Mucosa of descending colon (tissue), 3 donors: Measurements from ENCODE around the gene ANO9. TPM values are rescaled to one million over a fixed set of nuclear protein-coding genes. Genes with fewer than 3 reads are reported as not detected.
A peak's percentile ranks its signal among the peaks of the same experiment; 100 is the strongest.
"Not testable (repeated sequence)": the region's sequence is repeated elsewhere in the genome, so short reads cannot be mapped to it uniquely, and the experiment has no call there.

Experiments used
- ATAC-seq: fragments of 200-7000 bp; cut with Tn5 transposase; one replicate; pipeline ENCODE4 v1.9.1; 2020; ENCODE audit warnings: mild to moderate bottlenecking, moderate library complexity
- DNase-seq, 3 donors: peaks; one replicate each; pipeline ENCODE4 v3.0.0-alpha.2; 2020
- H3K36me3 ChIP-seq: fragments of 200-600 bp; one replicate; pipeline ENCODE4 v1.8.0; 2021; ENCODE audit warnings: low read depth, mild to moderate bottlenecking
- H3K4me1 ChIP-seq: fragments of 200-600 bp; one replicate; pipeline ENCODE4 v1.8.0; 2021; ENCODE audit warnings: low read depth, mild to moderate bottlenecking
- H3K4me3 ChIP-seq: fragments of 200-600 bp; one replicate; pipeline ENCODE4 v1.8.0; 2021; ENCODE audit warnings: mild to moderate bottlenecking
- H3K9me3 ChIP-seq: fragments of 200-600 bp; one replicate; pipeline ENCODE4 v1.8.0; 2021; ENCODE audit warnings: mild to moderate bottlenecking
- CTCF ChIP-seq: fragments of 200-600 bp; IDR thresholded peaks from one replicate; pipeline ENCODE4 v1.8.0; 2022; ENCODE audit warnings: antibody characterized with exemption, mild to moderate bottlenecking
- intact Hi-C, 2 donors: fragments of 100-400 bp; cut with DNase I in 1 of 2; cut with micrococcal nuclease in 1 of 2; formaldehyde crosslinking; loops; one replicate each; pipeline versions ENCODE4 v1.11.0 to v1.11.1; 2022; cut with DNase I, micrococcal nuclease
- total RNA-seq, 3 donors: library from RNA; stranded (reverse); fragmentation: NEBNext Ultra II Directional in 2 of 3; extraction: Animal tissue kit (Norgen Biotek cat#: 25700) in 2 of 3; gene quantifications; one replicate each; pipeline versions ENCODE4 v1.2.1 to v1.2.4, GENCODE V29; 2021 to 2023
- donor health status: DM: no; HTN: no; CAD: no; lungs with moderate emphysema.
- donor health status: DM: no; HTN: no; CAD: no.
- donor health status: DM: no; HTN: yes; CAD: no.

Gene ANO9
- total RNA-seq, 3 donors from 2014 or later = 85.2 to 179 (median 131) TPM

- DNase-seq (peak in 1 of 3 donors; percentile 40), ATAC-seq (no peak)
- intact Hi-C loops = no loop called here
- no peaks in the 10 kb centered on the region for H3K9me3 ChIP-seq
- no peaks in the 10 kb centered on the region for H3K36me3 ChIP-seq
- peaks cover 12% of the 10 kb centered on the region for H3K4me1 ChIP-seq
- no peak overlapping the region for H3K4me3 ChIP-seq
- no peak for TF ChIP-seq CTCF
These were observed 4.5 kb downstream of the ANO9 start for GRCh38 chr11:437228-437870.

GRCh38 chr11:434999-435740 lies 6.6 kb downstream of the ANO9 start:
- H3K4me3 ChIP-seq, DNase-seq, H3K36me3 ChIP-seq, intact Hi-C loops, H3K9me3 ChIP-seq, H3K4me1 ChIP-seq: not testable (repeated sequence)
- peak; percentile 7 for ATAC-seq

GRCh38 chr11:434496-434895 lies 7.3 kb downstream of the ANO9 start:
- no peak for ATAC-seq
- no peaks in the 10 kb centered on the region for H3K36me3 ChIP-seq

GRCh38 chr11:433641-434040 lies 8.2 kb downstream of the ANO9 start:
- intact Hi-C loops = no loop called here
- no peak for TF ChIP-seq CTCF
- no peaks in the 10 kb centered on the region for H3K9me3 ChIP-seq
- no peak overlapping the region for H3K4me3 ChIP-seq
- no peaks in the 10 kb centered on the region for H3K4me1 ChIP-seq
- peak in 1 of 3 donors; percentile 49 for DNase-seq
- H3K36me3 ChIP-seq = no peaks in the 10 kb centered on the region
- ATAC-seq = no peak

More at GRCh38 chr11:434496-434895, 7.3 kb downstream of the ANO9 start:
- Histone ChIP-seq H3K4me1 (no peaks in the 10 kb centered on the region), H3K9me3 (no peaks in the 10 kb centered on the region), H3K4me3 (no peak overlapping the region)
- intact Hi-C loops = no loop called here
- TF ChIP-seq CTCF = no peak
- DNase-seq = peak in 2 of 3 donors; percentile 8 to 36

- DNase-seq (peak in 1 of 3 donors; percentile 36), ATAC-seq (no peak)
- no peak overlapping the region for H3K4me3 ChIP-seq
- intact Hi-C loops = no loop called here
- no peak for TF ChIP-seq CTCF
- no peaks in the 10 kb centered on the region for H3K36me3 ChIP-seq
- no peaks in the 10 kb centered on the region for H3K4me1 ChIP-seq
- H3K9me3 ChIP-seq = no peaks in the 10 kb centered on the region
These were observed 8.7 kb downstream of the ANO9 start for GRCh38 chr11:433111-433510.

GRCh38 chr11:432501-433100 lies 9.2 kb downstream of the ANO9 start:
- no peak for TF ChIP-seq CTCF
- Histone ChIP-seq H3K4me1 (no peaks in the 10 kb centered on the region), H3K9me3 (no peaks in the 10 kb centered on the region), H3K36me3 (no peaks in the 10 kb centered on the region), H3K4me3 (no peak overlapping the region)
- intact Hi-C loops = no loop called here
- DNase-seq (no peak), ATAC-seq (no peak)
